Stimulated activated memory B cell treated with anti-CD40 and anti-IgM and Interleukin-4, amounts not matched to agents 10 μg/mL and 1 μg/mL and 100 μg/mL, for 72 hours (primary cell): ENCODE results near the gene RGSL1.

ENCODE experiments used
- ATAC-seq: fragments of 150-1000 bp; cut with Tn5 transposase; 2 replicates; pipeline ENCODE4 v1.10.0; 2021
- H3K27ac Mint-ChIP-seq: one replicate; pipeline ENCODE4 v1.8.0; 2022; ENCODE audit warnings: mild to moderate bottlenecking, mixed read lengths
- H3K27me3 Mint-ChIP-seq: one replicate; pipeline ENCODE4 v1.8.0; 2022; ENCODE audit warnings: mixed read lengths
- H3K36me3 Mint-ChIP-seq: one replicate; pipeline ENCODE4 v1.8.0; 2022; ENCODE audit warnings: mixed read lengths
- H3K4me1 Mint-ChIP-seq: one replicate; pipeline ENCODE4 v1.8.0; 2022; ENCODE audit warnings: mixed read lengths
- H3K4me3 Mint-ChIP-seq: one replicate; pipeline ENCODE4 v1.8.0; 2022; ENCODE audit warnings: mild to moderate bottlenecking, moderate library complexity, mixed read lengths
- H3K9me3 Mint-ChIP-seq: one replicate; pipeline ENCODE4 v1.8.0; 2022; ENCODE audit warnings: mixed read lengths

RGSL1 gene

DNA sequence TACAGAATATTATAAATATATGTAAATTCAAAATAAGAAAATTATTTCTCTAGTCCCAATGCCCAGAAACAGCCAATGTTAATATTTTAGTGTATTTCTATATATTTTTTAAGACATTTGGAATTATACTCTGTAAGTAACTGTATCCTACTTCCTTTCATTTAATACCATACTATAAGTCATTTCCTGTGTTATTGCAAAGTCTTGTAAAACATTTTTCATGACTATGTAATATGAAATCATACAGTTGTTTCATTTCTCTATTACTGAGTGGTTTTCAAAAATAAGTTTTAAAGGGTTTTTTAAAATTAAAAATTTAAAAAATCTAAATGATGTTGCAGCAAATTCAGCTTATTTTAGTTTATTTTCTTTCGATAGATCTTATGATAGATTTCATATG lies 137.1 kb downstream of the RGSL1 start:
- no peak for ATAC-seq
- H3K4me1 Mint-ChIP-seq = peaks cover 51% of the 10 kb centered on the region
- no peaks in the 10 kb centered on the region for H3K9me3 Mint-ChIP-seq
- H3K4me3 Mint-ChIP-seq = no peak overlapping the region
- no peak overlapping the region for H3K27ac Mint-ChIP-seq
- H3K36me3 Mint-ChIP-seq = peaks cover 39% of the 10 kb centered on the region
- H3K27me3 Mint-ChIP-seq = no peaks in the 10 kb centered on the region

DNA sequence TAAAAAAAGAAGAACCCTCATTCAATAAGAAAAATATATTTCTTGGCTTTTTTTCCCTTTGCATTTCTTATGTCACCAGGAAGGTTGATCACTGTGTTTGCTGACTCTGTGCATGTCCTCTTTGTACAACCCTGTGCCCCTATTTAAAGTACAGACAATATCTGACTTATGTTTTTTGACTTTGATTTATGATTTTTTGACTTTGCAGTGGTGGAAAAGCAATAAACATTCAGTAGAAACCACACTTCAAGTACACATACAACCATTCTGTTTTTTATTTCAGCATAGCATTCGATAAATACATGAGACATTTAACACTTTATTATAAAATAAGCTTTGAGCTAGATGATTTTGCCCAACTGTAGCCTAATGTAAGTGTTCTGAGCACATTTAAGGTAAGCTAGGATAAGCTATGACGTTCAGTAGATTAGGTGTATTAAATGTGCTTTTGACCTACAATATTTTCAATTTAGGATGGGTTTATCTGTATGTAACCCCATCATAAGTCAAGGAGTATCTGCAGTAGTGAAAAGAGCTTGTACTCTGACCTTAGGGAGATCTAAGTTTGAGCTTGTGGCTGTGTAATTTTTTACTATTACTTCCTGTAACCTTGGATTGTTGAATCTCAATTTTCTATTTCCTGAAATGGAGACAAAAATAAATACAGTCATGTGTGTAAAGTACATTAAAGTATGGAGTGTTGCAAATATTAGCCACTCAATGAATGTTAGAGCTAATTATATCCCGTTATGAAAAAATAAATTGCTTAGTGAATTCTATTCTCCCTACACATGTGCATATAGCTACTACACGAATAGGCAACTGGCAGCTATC lies 137.9 kb downstream of the RGSL1 start:
- Mint-ChIP-seq H3K9me3 (no peaks in the 10 kb centered on the region), H3K27me3 (no peaks in the 10 kb centered on the region), H3K4me3 (peak overlapping the region; percentile 99), H3K27ac (peak overlapping the region; percentile 100), H3K4me1 (peaks cover 45% of the 10 kb centered on the region), H3K36me3 (peaks cover 33% of the 10 kb centered on the region)
- ATAC-seq = no peak

DNA sequence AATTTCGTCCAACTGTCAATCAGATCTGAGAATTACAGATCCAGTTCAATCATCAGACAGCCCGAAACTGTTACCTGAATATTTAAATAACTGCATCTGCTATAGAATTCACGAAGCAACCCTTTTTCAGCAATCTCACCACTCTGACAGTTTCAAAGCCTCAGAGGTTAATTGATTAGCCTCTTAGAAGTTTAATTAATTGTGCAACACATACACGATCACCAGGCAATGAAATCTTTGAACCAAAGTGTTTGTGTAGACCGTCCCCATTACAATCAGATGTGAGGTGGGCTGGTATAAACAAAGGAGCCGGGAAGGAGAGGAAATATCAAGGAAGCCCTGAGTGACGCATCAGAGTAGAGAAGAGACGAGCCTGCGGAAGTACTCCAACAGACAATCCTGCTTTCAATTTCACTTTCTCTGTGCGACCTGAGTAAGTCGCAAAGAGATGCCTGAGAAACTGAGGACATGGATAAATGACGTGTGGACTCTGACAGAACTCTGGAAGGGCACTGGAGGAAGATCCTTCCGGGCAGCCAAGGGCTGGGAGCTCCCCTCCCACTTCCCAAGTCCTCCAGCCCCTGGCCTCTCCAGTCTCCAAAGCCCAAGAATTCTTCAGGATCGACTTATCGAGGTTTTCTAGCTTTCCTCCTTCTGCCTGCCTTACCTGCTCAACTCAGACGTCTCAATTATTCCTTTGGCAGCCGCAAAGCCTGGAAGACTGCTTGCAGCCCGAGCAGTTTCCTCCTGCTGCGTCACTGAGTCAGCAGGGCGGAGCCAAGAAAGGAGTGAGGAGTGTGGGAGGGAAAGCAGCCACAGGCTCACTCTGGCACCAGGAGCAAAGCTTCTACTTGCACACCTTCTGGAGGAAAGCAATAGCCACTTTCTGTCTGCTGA lies 138.8 kb downstream of the RGSL1 start, which contains the start of gene RNASEL:
Gene RNASEL, minus strand, starts transcription at position 757 of the 897 bp plus-strand sequence. CDS start 2,450 bp downstream, outside the sequence.
- H3K9me3 Mint-ChIP-seq = no peaks in the 10 kb centered on the region

DNA sequence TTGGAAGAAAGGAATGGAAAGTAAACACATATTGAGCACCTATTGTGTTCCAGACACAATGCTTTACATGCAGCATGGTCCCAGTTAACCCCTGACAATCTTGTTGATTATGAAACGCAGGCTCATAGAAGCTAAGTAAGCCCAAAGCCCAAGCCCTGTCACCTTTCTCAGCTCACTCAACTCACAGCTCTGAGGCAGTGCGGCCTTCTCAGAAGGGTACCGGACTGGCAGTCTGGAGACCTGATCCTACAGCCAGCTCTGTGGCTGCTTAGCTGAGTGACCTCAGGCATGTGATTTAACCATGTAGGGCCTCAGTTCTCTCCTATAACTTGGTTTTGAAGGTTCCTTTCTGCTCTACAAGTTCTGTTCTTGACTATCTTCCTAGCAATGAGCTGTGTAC lies 139.6 kb downstream of the RGSL1 start:
- no peaks in the 10 kb centered on the region for H3K27me3 Mint-ChIP-seq
- H3K36me3 Mint-ChIP-seq = peaks cover 22% of the 10 kb centered on the region
- no peak for ATAC-seq
- H3K27ac Mint-ChIP-seq = peak overlapping the region; percentile 100
- H3K4me3 Mint-ChIP-seq = peak overlapping the region; percentile 99
- no peaks in the 10 kb centered on the region for H3K9me3 Mint-ChIP-seq
- peaks cover 29% of the 10 kb centered on the region for H3K4me1 Mint-ChIP-seq

More for the DNA sequence above, 138.8 kb downstream of the RGSL1 start, which contains the start of gene RNASEL:
- ATAC-seq = peak; percentile 86
- peaks cover 25% of the 10 kb centered on the region for H3K36me3 Mint-ChIP-seq
- peak within 1 kb of the TSS; percentile 100 for H3K27ac Mint-ChIP-seq
- peaks cover 37% of the 10 kb centered on the region for H3K4me1 Mint-ChIP-seq
- peak within 1 kb of the TSS; percentile 99 for H3K4me3 Mint-ChIP-seq
- H3K27me3 Mint-ChIP-seq = no peaks in the 10 kb centered on the region

DNA sequence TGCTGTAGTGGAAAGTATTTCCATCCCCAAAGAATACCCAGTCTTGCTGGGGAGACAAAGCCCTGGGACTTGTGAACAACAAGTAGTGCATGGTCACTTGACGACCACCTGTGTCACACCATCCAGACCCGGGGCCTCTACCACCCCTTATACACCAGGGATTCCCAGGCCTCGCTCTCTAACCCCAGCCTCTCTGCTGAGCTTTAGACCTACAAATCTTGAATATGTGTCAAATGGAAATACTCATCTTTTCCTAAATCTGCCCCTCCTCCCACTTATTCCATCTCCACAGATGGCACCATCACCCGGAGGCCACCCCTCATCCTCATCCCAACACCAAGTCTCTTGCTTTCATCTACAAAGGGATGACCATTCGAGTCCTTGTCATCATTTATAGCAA lies 140.0 kb downstream of the RGSL1 start:
- H3K4me3 Mint-ChIP-seq = peak overlapping the region; percentile 50
- no peak for ATAC-seq
- peaks cover 25% of the 10 kb centered on the region for H3K4me1 Mint-ChIP-seq
- peaks cover 19% of the 10 kb centered on the region for H3K36me3 Mint-ChIP-seq
- H3K9me3 Mint-ChIP-seq = no peaks in the 10 kb centered on the region
- H3K27me3 Mint-ChIP-seq = no peaks in the 10 kb centered on the region
- peak overlapping the region; percentile 100 for H3K27ac Mint-ChIP-seq

DNA sequence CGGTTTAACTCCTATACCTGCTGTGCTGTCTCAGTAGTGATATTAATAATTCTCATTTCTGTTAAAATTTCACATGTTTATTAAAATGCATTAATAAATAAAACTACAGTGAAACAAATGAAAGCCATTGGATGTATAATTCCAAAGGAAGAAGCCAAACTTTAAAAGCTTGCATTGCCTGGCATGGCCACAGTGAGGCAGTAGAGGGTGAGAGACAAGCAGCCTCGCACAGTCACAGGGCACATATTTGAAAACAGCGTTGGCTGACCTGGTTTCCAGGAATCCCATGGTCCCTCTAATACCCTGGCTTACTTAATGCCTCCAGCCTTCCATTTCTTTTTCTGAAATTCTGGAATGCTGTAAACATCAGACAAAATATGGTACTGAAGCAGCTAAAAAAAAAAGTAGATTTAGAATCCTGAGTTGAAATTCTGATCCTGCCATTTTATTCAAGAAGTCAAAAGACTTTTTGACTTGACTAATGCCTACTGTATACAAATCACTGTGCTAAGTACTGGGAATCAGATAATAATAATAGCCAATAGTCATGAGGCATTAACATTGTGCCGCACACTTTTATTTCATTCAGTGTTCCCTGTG lies 145.8 kb downstream of the RGSL1 start:
- ATAC-seq = no peak
- Mint-ChIP-seq H3K4me3 (no peak overlapping the region), H3K36me3 (peaks cover 9% of the 10 kb centered on the region), H3K9me3 (no peaks in the 10 kb centered on the region), H3K27me3 (no peaks in the 10 kb centered on the region), H3K27ac (no peak overlapping the region), H3K4me1 (no peaks in the 10 kb centered on the region)

DNA sequence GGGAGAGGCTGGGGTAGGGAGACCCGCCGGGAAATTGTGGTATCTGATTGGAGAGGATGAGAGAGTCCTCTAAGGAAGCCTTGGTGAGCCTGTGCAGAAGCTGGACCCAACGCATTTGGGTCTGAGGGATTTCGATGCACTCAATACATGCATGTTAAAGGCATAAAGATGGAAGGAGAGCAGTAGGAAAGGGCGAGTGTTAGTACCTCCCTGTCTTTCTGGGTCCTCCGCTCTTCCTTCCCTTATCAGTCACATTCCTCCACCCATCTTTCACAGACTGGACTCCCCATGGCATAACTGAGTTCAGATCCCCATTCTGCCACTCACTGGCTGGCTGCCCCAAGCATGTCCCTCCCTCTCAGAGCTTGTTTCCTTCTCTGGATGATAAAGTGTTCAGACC lies 147.0 kb downstream of the RGSL1 start:
- H3K4me1 Mint-ChIP-seq = no peaks in the 10 kb centered on the region
- H3K9me3 Mint-ChIP-seq = no peaks in the 10 kb centered on the region
- no peak overlapping the region for H3K27ac Mint-ChIP-seq
- ATAC-seq = no peak
- H3K4me3 Mint-ChIP-seq = no peak overlapping the region
- H3K36me3 Mint-ChIP-seq = peaks cover 9% of the 10 kb centered on the region
- H3K27me3 Mint-ChIP-seq = no peaks in the 10 kb centered on the region

DNA sequence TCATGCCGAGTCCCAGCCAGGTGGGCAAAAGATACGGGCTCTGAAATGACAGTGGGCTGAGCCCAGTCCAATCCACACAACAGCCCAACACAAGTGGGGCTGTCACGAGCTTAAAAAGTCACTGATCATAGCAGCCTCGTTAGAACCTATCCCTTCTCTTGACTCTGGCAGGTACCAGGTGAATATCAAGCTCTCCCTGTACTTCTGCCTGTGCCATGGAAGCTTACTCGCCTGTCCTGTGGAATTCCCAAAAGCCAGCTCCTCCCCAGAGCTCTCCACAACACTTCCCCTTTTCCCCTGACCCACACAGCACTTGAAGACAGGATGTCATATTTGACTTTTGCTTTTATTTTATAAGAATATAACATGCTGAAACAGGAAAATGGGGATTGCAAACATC lies 148.3 kb downstream of the RGSL1 start:
- Mint-ChIP-seq H3K27me3 (no peaks in the 10 kb centered on the region), H3K9me3 (no peaks in the 10 kb centered on the region), H3K4me3 (no peak overlapping the region), H3K27ac (no peak overlapping the region), H3K36me3 (peaks cover 14% of the 10 kb centered on the region), H3K4me1 (no peaks in the 10 kb centered on the region)
- ATAC-seq = no peak

DNA sequence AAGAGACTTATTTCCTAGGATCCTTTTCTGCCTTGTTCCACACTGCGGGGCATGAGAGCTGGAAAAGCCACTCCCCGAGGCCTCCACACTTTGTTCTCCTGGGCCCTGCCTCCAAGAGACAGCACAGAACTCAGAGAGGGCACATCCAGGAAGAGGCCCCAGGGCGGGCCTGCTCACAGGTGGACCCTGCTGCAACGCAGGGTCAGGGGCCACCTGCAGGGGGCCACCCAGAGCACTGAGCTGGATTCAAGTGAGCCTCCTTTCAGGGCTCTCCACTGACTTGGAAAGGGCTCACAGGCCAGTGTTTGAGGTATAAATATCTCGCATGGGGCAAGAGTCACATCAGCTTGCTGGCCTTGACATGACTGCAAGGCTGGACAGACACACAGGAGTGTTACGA lies 149.4 kb downstream of the RGSL1 start:
- no peak for ATAC-seq
- Mint-ChIP-seq H3K27ac (no peak overlapping the region), H3K4me3 (no peak overlapping the region)

DNA sequence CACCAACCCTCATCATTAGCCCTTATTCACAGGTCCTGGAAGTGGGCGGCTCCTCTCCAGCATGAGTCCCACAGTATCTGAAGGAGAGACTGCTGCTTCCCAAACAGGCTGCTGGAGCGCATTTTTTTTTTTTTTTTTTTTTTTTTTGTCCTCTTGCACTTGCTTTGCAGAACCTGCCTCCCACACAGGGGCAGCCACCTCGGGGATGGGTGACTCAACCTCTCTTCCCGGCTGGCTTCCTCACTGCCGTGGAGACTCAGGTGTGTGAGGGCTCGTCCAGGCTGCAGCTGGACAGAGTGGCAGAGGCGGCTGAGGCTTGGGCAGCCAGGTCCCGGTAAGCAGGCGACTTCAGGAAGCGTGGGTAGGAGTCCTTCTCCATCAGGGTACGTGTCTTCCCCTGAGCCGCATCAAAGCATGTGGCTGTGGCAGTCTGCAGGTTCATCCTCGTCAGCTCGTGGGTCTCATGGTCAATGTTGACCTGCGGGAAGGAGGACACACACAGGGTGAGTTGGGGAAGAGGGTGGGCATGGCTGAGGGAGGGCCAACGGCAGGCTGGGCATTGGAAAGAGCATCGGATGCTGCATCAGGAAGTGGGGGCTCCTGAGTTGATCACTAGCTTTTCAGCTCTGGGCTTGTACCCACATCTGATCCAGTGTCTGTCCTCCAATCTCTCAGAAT lies 150.2 kb downstream of the RGSL1 start:
- Mint-ChIP-seq H3K9me3 (no peaks in the 10 kb centered on the region), H3K27ac (no peak overlapping the region), H3K4me1 (no peaks in the 10 kb centered on the region), H3K4me3 (no peak overlapping the region), H3K36me3 (peaks cover 14% of the 10 kb centered on the region), H3K27me3 (no peaks in the 10 kb centered on the region)
- ATAC-seq = no peak

More for the DNA sequence above, 149.4 kb downstream of the RGSL1 start:
- Mint-ChIP-seq H3K27me3 (no peaks in the 10 kb centered on the region), H3K4me1 (no peaks in the 10 kb centered on the region), H3K36me3 (peaks cover 14% of the 10 kb centered on the region), H3K9me3 (no peaks in the 10 kb centered on the region)

DNA sequence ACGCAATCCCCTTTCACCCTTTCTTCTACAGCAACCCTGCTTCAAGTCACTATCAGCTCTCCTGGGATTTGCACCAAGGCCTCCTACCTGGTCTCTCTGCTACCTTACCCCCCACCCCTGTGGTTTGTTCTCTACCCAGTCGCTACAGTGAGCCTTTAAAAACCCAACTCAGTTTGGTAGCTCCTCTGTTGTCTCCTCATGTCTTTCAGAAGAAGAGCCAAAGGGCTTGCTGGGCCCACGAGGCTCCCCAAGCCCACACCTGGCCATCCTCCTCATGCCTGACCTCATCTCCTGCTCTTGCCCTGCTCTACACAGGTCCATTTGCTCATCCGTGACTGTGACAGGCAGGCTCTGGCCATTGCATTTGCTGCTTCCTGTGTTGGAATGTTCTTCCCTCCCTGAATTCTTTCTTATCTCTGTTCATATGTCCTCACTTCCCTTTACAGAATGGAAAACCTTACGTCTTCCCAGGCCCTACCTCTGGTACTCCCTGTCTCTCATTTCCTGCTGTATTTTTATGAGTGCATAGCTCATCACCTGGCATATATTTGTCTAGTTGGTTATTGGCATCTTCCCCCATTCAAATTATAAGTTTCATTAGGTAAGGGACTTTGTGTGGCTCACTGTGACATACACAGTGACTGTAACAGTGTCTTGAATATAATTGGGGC lies 150.9 kb downstream of the RGSL1 start:
- no peak overlapping the region for H3K4me3 Mint-ChIP-seq
- no peak overlapping the region for H3K27ac Mint-ChIP-seq
- no peaks in the 10 kb centered on the region for H3K27me3 Mint-ChIP-seq
- no peaks in the 10 kb centered on the region for H3K4me1 Mint-ChIP-seq
- H3K9me3 Mint-ChIP-seq = no peaks in the 10 kb centered on the region
- peaks cover 14% of the 10 kb centered on the region for H3K36me3 Mint-ChIP-seq
- no peak for ATAC-seq

DNA sequence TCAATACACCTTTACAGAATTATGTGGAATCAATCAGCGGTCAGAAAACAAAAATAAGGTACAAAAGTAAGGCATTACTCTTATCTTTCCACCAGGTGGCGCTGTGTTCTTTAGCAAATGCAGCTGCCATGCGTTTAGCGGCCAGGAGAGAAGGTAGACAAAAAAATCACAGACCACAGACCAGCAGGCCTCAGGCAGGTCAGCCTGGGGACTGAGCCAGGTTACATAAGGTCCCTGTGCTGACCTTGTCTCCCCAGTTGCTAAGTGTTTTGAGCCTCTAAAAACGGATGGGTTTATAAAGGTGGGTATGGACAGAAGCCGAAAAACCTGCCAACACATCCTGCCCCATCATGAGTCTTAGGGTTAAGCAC lies 151.5 kb downstream of the RGSL1 start:
- Mint-ChIP-seq H3K36me3 (peaks cover 14% of the 10 kb centered on the region), H3K4me1 (no peaks in the 10 kb centered on the region), H3K27me3 (no peaks in the 10 kb centered on the region), H3K4me3 (no peak overlapping the region), H3K27ac (no peak overlapping the region), H3K9me3 (no peaks in the 10 kb centered on the region)
- ATAC-seq = peak; percentile 40

DNA sequence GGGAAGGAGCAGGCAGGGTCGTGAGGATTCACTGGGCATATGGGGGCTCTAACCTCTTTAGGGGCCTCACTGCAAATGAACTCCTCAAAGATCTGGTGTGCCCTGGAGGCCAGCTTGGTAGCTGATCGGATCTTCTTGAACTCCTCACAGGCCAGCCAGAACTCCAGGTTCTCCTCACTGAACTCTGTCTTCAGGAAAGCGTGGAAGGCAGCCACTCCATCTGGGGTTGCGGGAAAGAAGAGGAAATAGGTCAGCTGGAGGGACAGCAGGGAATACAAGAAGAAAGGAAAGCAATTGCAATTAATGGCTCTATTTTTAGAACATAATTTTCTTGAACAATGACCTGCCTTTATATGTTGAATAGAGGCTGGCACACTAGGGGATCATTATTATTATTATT lies 152.0 kb downstream of the RGSL1 start:
- H3K36me3 Mint-ChIP-seq = peaks cover 14% of the 10 kb centered on the region
- no peaks in the 10 kb centered on the region for H3K9me3 Mint-ChIP-seq
- H3K27ac Mint-ChIP-seq = no peak overlapping the region
- no peaks in the 10 kb centered on the region for H3K27me3 Mint-ChIP-seq
- ATAC-seq = no peak
- H3K4me3 Mint-ChIP-seq = no peak overlapping the region
- peaks cover 2% of the 10 kb centered on the region for H3K4me1 Mint-ChIP-seq

DNA sequence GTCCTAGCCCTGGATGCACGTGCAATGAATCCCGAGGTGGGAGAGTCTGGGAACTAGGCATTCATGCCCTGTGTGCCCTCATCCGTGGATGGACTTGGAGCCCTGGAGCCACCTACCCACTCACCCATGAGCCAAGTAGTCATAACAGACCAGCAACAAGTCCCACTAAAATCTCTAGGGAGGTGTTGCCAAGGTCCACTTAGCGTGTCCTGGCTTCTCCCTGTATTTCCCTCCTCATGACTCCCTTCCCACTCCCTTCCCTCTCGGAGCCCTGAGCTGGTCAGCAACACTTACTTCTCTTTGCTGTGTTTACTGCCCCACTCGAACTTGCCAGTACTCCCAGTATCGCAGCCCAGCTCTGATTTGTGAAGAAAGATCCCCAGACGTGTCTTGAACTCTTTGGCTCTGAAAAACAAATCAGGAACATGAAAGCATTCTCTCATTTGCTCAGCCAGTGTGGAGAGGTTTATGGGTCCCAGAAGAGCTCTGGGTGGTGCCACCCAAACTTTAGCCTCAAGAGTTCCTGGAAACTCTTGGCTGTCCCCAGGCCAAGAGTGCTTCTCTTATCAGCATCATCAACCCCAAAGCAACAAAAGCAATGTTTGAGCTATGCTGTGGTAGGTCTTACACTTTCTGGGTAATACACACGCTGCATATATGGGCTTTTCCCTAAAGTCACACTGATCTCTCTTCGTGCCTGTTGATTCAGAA lies 153.1 kb downstream of the RGSL1 start:
- peak; percentile 46 for ATAC-seq
- no peaks in the 10 kb centered on the region for H3K27me3 Mint-ChIP-seq
- no peak overlapping the region for H3K4me3 Mint-ChIP-seq
- peaks cover 14% of the 10 kb centered on the region for H3K36me3 Mint-ChIP-seq
- H3K27ac Mint-ChIP-seq = no peak overlapping the region
- H3K4me1 Mint-ChIP-seq = peaks cover 7% of the 10 kb centered on the region
- H3K9me3 Mint-ChIP-seq = no peaks in the 10 kb centered on the region
